K562 (cell line): ENCODE results near the gene ATMIN. TPM values are rescaled to one million over a fixed set of nuclear protein-coding genes. Genes with fewer than 3 reads are reported as not detected.

Source experiments
- ATAC-seq: fragments of 200-7000 bp; cut with Tn5 transposase; 3 replicates; pipeline ENCODE4 v1.9.1; 2020; ENCODE audit warnings: moderate library complexity
- BruUV-seq: library from RNA; stranded (reverse); fragments of 400-500 nt; replicated peaks from 2 replicates; lab custom pipeline; 2021; lab: Mats Ljungman, UMichigan
- CTCF ChIA-PET: fragments of 300-600 bp; formaldehyde crosslinking; extraction: SDS; loops from one replicate; lab custom pipeline; 2021; ENCODE audit warnings: low intra/inter-chr PET ratio; lab: Yijun Ruan, JAX
- POLR2A ChIA-PET: fragments of 300-600, 350-650 bp; sonication (Branson Sonifier 250); formaldehyde crosslinking; extraction: SDS; loops from one replicate; lab custom pipeline; 2021; ENCODE audit warnings: antibody characterized with exemption, inconsistent platforms; lab: Yijun Ruan, JAX
- DNase-seq, 4 experiments: peaks; one replicate each; pipeline versions ENCODE4 v3.0.0 to v3.0.0-alpha.2; 2011 to 2018; ENCODE audit warnings: low spot score in 3 of 4, mixed read lengths in 3 of 4; ENCODE audit errors: extremely low read depth in 1 of 4
- FAIRE-seq: peaks from 2 replicates; lab custom pipeline; 2011; peaks lifted over from hg19 to GRCh38; lab: Jason Lieb, UNC
- H2AFZ ChIP-seq: 2 replicates; pipeline ENCODE4 v1.6.0; 2011; ENCODE audit warnings: low read depth, low read length, control low read depth, inconsistent platforms
- H3K27ac ChIP-seq: fragments of 200-600 bp; 3 replicates; pipeline ENCODE4 v1.8.0; 2011; ENCODE audit warnings: low read depth, mild to moderate bottlenecking, control low read depth, inconsistent platforms, low read length, moderate library complexity, mixed read lengths; ENCODE audit errors: extremely low read depth
- H3K27me3 ChIP-seq, 2 experiments: fragments of 300-600 bp in 1 of 2; 2 replicates in 1 of 2; 3 replicates in 1 of 2; pipeline versions ENCODE4 v1.6.0 to v1.8.0; 2011; ENCODE audit warnings: inconsistent platforms in 2 of 2, low read length in 2 of 2, mild to moderate bottlenecking in 1 of 2, mixed read lengths in 1 of 2, moderate library complexity in 1 of 2; ENCODE audit not compliant: control insufficient read depth in 2 of 2, insufficient read depth in 2 of 2
- H3K36me3 ChIP-seq: fragments of 300-600 bp; 3 replicates; pipeline ENCODE4 v1.8.0; 2011; ENCODE audit warnings: mild to moderate bottlenecking, low read length, inconsistent platforms; ENCODE audit not compliant: control insufficient read depth, insufficient read depth
- H3K4me1 ChIP-seq, 2 experiments: fragments of 200-600 bp in 1 of 2; replicated peaks in 1 of 2; 2 replicates in 1 of 2; 3 replicates in 1 of 2; pipeline versions ENCODE4 v1.5.1 to v1.8.0; 2011; ENCODE audit warnings: inconsistent platforms in 2 of 2, low read length in 2 of 2, mild to moderate bottlenecking in 1 of 2, mixed read lengths in 1 of 2, moderate library complexity in 1 of 2; ENCODE audit not compliant: control insufficient read depth in 2 of 2, insufficient read depth in 2 of 2
- H3K4me2 ChIP-seq: 2 replicates; pipeline ENCODE4 v1.6.1; 2011; ENCODE audit warnings: low read length, control low read depth, inconsistent platforms, mixed read lengths; ENCODE audit not compliant: insufficient read depth
- H3K4me3 ChIP-seq: fragments of 200-600 bp; sonication (generic), shearing (Covaris generic); 2 replicates; pipeline ENCODE4 v1.5.1; 2016; ENCODE audit warnings: control low read depth, inconsistent platforms
- H3K79me2 ChIP-seq: fragments of 200-600 bp; 3 replicates; pipeline ENCODE4 v1.8.0; 2011; ENCODE audit warnings: low read length, inconsistent platforms; ENCODE audit not compliant: control insufficient read depth, insufficient read depth
- H3K9ac ChIP-seq, 2 experiments: 2 replicates each; pipeline versions ENCODE4 v1.6.0 to v1.6.1; 2011; ENCODE audit warnings: low read depth in 2 of 2, low read length in 2 of 2, control low read depth in 1 of 2, inconsistent platforms in 1 of 2, mild to moderate bottlenecking in 1 of 2, mixed read lengths in 1 of 2; ENCODE audit not compliant: insufficient read depth in 1 of 2
- H3K9me1 ChIP-seq: one replicate; pipeline ENCODE4 v1.6.0; 2011; ENCODE audit warnings: inconsistent platforms, mild to moderate bottlenecking, low read length, moderate library complexity; ENCODE audit not compliant: control insufficient read depth, insufficient read depth
- H3K9me3 ChIP-seq: replicated peaks from 2 replicates; pipeline ENCODE4 v1.5.1; 2011; ENCODE audit warnings: low read depth, low read length, inconsistent platforms; ENCODE audit not compliant: control insufficient read depth, insufficient read depth
- H4K20me1 ChIP-seq: replicated peaks from 2 replicates; pipeline ENCODE4 v1.6.1; 2011; ENCODE audit warnings: low read length, inconsistent platforms, mixed read lengths; ENCODE audit not compliant: control insufficient read depth, insufficient read depth
- ARID1B ChIP-seq: fragments of 450-650 bp; IDR thresholded peaks from 2 replicates; pipeline ENCODE4 v1.6.1; 2016; ENCODE audit warnings: antibody characterized with exemption, mild to moderate bottlenecking, inconsistent platforms
- CBFA2T2 ChIP-seq: fragments of 450-650 bp; conservative IDR thresholded peaks from 2 replicates; pipeline ENCODE4 v1.6.1; 2017; ENCODE audit warnings: mild to moderate bottlenecking
- CREM ChIP-seq: IDR thresholded peaks from 2 replicates; pipeline ENCODE4 v1.6.1; 2014; ENCODE audit warnings: antibody characterized with exemption, low read depth
- EHMT2 ChIP-seq: fragments of 450-650 bp; IDR thresholded peaks from 2 replicates; pipeline ENCODE4 v1.6.1; 2018; ENCODE audit warnings: antibody characterized with exemption
- IFI16 ChIP-seq: fragments of 250-450 bp; sonication (Bioruptor Pico); IDR thresholded peaks from 2 replicates; pipeline ENCODE4 v2.1.2; 2022; ENCODE audit warnings: mild to moderate bottlenecking, inconsistent platforms
- JUN ChIP-seq, 2 experiments: sonication (generic) in 1 of 2; formaldehyde crosslinking in 1 of 2; IDR thresholded peaks; 2 replicates each; pipeline versions ENCODE4 v1.6.1 to v1.8.0; 2012 to 2022; ENCODE audit warnings: borderline replicate concordance in 2 of 2, mild to moderate bottlenecking in 2 of 2, improper control_type of control experiment in 1 of 2, low read depth in 1 of 2, low read length in 1 of 2, missing genetic modification reagents in 1 of 2
- LEF1 ChIP-seq: fragments of 450-650 bp; IDR thresholded peaks from 2 replicates; pipeline ENCODE4 v1.6.1; 2016; ENCODE audit warnings: mild to moderate bottlenecking
- MYBL2 ChIP-seq, 2 experiments: fragments of 450-650 bp in 1 of 2; sonication (generic) in 1 of 2; formaldehyde crosslinking in 1 of 2; IDR thresholded peaks; 2 replicates each; pipeline versions ENCODE4 v1.6.1 to v1.8.1; 2017 to 2022; ENCODE audit warnings: borderline replicate concordance in 1 of 2, inconsistent platforms in 1 of 2, low read depth in 1 of 2, mild to moderate bottlenecking in 1 of 2, missing genetic modification reagents in 1 of 2, moderate library complexity in 1 of 2
- MYC ChIP-seq, 2 experiments: fragments of 250-450 bp in 1 of 2; sonication (Bioruptor Pico) in 1 of 2; IDR thresholded peaks; 2 replicates each; pipeline versions ENCODE4 v1.5.1 to v1.6.1; 2012 to 2021; ENCODE audit warnings: low read depth in 2 of 2, borderline replicate concordance in 1 of 2, improper control_type of control experiment in 1 of 2, low read length in 1 of 2, mild to moderate bottlenecking in 1 of 2, moderate library complexity in 1 of 2
- TRIM24 ChIP-seq, 2 experiments: fragments of 450-650 bp; IDR thresholded peaks; 2 replicates each; pipeline ENCODE4 v1.6.1; 2016
- ZNF354B ChIP-seq: fragments of 250-450 bp; sonication (Bioruptor Pico); IDR thresholded peaks from 2 replicates; pipeline ENCODE4 v1.4.0; 2020
- ZNF436 ChIP-seq: fragments of 250-450, 450-650 bp; sonication (Bioruptor Pico); formaldehyde crosslinking; IDR thresholded peaks from 2 replicates; pipeline ENCODE4 v1.7.0; 2020; ENCODE audit warnings: mild to moderate bottlenecking
- WGBS: fragments of 100-300 bp; shearing (Covaris generic); methylation state at CpG from one replicate; pipeline ENCODE4 v1.1.6; 2016; ENCODE audit warnings: low coverage, mixed read lengths; ENCODE audit not compliant: insufficient coverage; ENCODE audit errors: missing lambda C conversion rate; 5-methylcytosine and 5-hydroxymethylcytosine counted together
- in situ Hi-C: fragments of 300-500 bp; cut with MboI; formaldehyde crosslinking; loops from 4 replicates; pipeline ENCODE4 v1.15.0; 2018; ENCODE audit warnings: inconsistent platforms, mixed read lengths
- intact Hi-C: fragments of 100-400 bp; cut with micrococcal nuclease; formaldehyde crosslinking; loops from 2 replicates; pipeline ENCODE4 v1.14.2; 2022
- polyA plus RNA-seq, 8 experiments: library from polyadenylated mRNA; depleted of rRNA in 4 of 8; stranded (reverse) in 5 of 8; unstranded in 3 of 8; fragments of >200 nt; fragmentation: Nextera tagmentation in 2 of 8; fragmentation: Illumina TruSeq in 1 of 8; extraction: Ambion mirVana in 2 of 8; extraction: Trizol in 1 of 8; gene quantifications; 2 replicates each; pipeline versions ENCODE4 v1.2.1 to v1.2.3, GENCODE V29; 2011 to 2014; ENCODE audit warnings: inconsistent platforms in 1 of 8, missing spikeins in 1 of 8
- total RNA-seq, 7 experiments: library from RNA; depleted of rRNA in 6 of 7; stranded (reverse); fragments of >200 nt in 6 of 7; fragmentation: Illumina TruSeq in 2 of 7; extraction: Trizol in 2 of 7; gene quantifications; 2 replicates each; pipeline versions ENCODE4 v1.2.1 to v1.2.3, GENCODE V29; 2011 to 2021; ENCODE audit warnings: low replicate concordance in 1 of 7
- TF ChIP-seq, protein P1 (sequence below): sonication (generic); formaldehyde crosslinking; IDR thresholded peaks from 2 replicates; pipeline ENCODE4 v1.8.1; 2023; ENCODE audit warnings: mild to moderate bottlenecking, missing genetic modification reagents
- TF ChIP-seq, protein P2 (sequence below): fragments of 450-650 bp; IDR thresholded peaks from 2 replicates; pipeline ENCODE4 v1.6.1; 2014; ENCODE audit warnings: low read depth, mild to moderate bottlenecking, moderate library complexity, borderline replicate concordance
- TF ChIP-seq, protein P3 (sequence below): fragments of 450-650 bp; formaldehyde crosslinking; IDR thresholded peaks from 2 replicates; pipeline ENCODE4 v1.4.0; 2020; ENCODE audit warnings: mild to moderate bottlenecking, mixed read lengths

The ATMIN gene
- total and polyA plus RNA-seq, 9 of the 15 experiments (the other 6 are each of a cell fraction or from before 2014, with no cell fraction given), result 6.7 to 40.9 (median 23.4) TPM

DNA sequence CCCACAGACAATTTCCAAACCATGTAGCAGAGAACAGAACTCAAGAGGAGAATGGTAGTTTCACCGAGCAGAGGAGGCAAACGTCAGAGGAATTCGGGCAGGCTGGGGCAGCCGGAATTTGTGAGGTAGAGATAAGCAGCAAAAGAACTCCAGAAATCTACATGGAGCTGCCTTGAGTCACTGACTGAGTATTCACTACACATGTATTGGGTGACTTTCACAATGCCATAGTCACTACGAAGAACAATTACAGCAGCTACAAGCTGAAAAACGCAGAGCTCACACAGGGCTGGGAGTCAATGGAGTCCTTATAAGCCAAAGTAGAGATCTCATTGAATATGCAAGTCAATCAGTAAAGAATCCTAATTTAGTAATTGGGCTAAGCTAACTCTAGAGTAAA lies 42.3 kb upstream of the ATMIN start:
- DNase-seq (peak in 3 of 4 experiments; percentile 20 to 87 (median 76)), ATAC-seq (peak; percentile 97), FAIRE-seq (peak; percentile 88)
- H3K79me2 ChIP-seq, result peaks cover 91% of the 10 kb centered on the region
- H3K36me3 ChIP-seq, result peaks cover 41% of the 10 kb centered on the region
- no peak overlapping the region for H3K4me3 ChIP-seq
- H3K4me2 ChIP-seq, result peak overlapping the region; percentile 56
- peak overlapping the region in 1 of 2 experiments; percentile 41; a peak in 3 of 4 replicates for H3K9ac ChIP-seq
- under 1% methylated on average over 6 of the region's 6 CpGs for WGBS
- BruUV-seq, result no TSS peak
- in situ Hi-C loops, result no loop called here
- no peaks in the 10 kb centered on the region for H3K9me1 ChIP-seq
- CTCF ChIA-PET, result no interaction called here
- H3K9me3 ChIP-seq, result no peaks in the 10 kb centered on the region
- no peaks in the 10 kb centered on the region for H3K27me3 ChIP-seq
- POLR2A ChIA-PET, result interaction anchor here (0.5 to 1.9 kb wide), 11 partner anchors 10 to 702 kb away, joined by 3 to 8 read pairs (median 4); partner anchors contain the start of genes CENPN and CMC2
- H3K4me1 ChIP-seq, result peaks cover 0 to 18% of the 10 kb centered on the region in 2 experiments; a peak in 2 of 5 replicates
- H4K20me1 ChIP-seq, result peaks cover 10% of the 10 kb centered on the region
- intact Hi-C loops, result no loop called here
- peak overlapping the region; percentile 60 for H3K27ac ChIP-seq
- H2AFZ ChIP-seq, result no peak overlapping the region
- TF ChIP-seq CREM (peak; percentile 21; the same call in 1 of the 2 replicates), MYC (IDR thresholded peaks at IDR 0.05; ENCODE audit: low read depth, low read length) (peak; percentile 54; the same call in 1 of the 2 replicates), MYC (CRISPR knock-in tag; IDR thresholded peaks at IDR 0.05; ENCODE audit: borderline replicate concordance, low read depth) (no peak), CBFA2T2 (peak; percentile 63), IFI16 (CRISPR knock-in tag) (no peak), ZNF436 (CRISPR knock-in tag) (no peak), ZNF354B (CRISPR knock-in tag) (no peak), JUN (IDR thresholded peaks at IDR 0.05; ENCODE audit: borderline replicate concordance, low read depth, low read length) (0 out of 2 replicates have a peak, but pooled peaks have one; percentile 24), JUN (CRISPR knock-in tag; IDR thresholded peaks at IDR 0.05; ENCODE audit: borderline replicate concordance) (no peak), TRIM24 (IDR thresholded peaks at IDR 0.05) (0 out of 4 replicates have a peak, but pooled peaks of 1 of the 2 experiments have one; percentile 43), MYBL2 (IDR thresholded peaks at IDR 0.05; ENCODE audit: low read depth) (no peak), MYBL2 (CRISPR knock-in tag; IDR thresholded peaks at IDR 0.05; ENCODE audit: borderline replicate concordance) (no peak), EHMT2 (peak; percentile 58; the same call in 1 of the 2 replicates), LEF1 (peak; percentile 33; the same call in 1 of the 2 replicates), ARID1B (peak; percentile 81)
- TF ChIP-seq, protein P1, sequence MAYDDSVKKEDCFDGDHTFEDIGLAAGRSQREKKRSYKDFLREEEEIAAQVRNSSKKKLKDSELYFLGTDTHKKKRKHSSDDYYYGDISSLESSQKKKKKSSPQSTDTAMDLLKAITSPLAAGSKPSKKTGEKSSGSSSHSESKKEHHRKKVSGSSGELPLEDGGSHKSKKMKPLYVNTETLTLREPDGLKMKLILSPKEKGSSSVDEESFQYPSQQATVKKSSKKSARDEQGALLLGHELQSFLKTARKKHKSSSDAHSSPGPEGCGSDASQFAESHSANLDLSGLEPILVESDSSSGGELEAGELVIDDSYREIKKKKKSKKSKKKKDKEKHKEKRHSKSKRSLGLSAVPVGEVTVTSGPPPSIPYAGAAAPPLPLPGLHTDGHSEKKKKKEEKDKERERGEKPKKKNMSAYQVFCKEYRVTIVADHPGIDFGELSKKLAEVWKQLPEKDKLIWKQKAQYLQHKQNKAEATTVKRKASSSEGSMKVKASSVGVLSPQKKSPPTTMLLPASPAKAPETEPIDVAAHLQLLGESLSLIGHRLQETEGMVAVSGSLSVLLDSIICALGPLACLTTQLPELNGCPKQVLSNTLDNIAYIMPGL, result no peak
- TF ChIP-seq, protein P2, sequence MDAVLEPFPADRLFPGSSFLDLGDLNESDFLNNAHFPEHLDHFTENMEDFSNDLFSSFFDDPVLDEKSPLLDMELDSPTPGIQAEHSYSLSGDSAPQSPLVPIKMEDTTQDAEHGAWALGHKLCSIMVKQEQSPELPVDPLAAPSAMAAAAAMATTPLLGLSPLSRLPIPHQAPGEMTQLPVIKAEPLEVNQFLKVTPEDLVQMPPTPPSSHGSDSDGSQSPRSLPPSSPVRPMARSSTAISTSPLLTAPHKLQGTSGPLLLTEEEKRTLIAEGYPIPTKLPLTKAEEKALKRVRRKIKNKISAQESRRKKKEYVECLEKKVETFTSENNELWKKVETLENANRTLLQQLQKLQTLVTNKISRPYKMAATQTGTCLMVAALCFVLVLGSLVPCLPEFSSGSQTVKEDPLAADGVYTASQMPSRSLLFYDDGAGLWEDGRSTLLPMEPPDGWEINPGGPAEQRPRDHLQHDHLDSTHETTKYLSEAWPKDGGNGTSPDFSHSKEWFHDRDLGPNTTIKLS, result no peak
- TF ChIP-seq, protein P3, sequence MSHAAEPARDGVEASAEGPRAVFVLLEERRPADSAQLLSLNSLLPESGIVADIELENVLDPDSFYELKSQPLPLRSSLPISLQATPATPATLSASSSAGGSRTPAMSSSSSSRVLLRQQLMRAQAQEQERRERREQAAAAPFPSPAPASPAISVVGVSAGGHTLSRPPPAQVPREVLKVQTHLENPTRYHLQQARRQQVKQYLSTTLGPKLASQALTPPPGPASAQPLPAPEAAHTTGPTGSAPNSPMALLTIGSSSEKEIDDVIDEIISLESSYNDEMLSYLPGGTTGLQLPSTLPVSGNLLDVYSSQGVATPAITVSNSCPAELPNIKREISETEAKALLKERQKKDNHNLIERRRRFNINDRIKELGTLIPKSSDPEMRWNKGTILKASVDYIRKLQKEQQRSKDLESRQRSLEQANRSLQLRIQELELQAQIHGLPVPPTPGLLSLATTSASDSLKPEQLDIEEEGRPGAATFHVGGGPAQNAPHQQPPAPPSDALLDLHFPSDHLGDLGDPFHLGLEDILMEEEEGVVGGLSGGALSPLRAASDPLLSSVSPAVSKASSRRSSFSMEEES (CRISPR knock-in tag), result no peak
